K562 (cell line): ENCODE data around the gene ZBTB20. TPM values are rescaled to one million over a fixed set of nuclear protein-coding genes. Genes with fewer than 3 reads are reported as not detected.

ENCODE experiments used
- ATAC-seq: fragments of 200-7000 bp; cut with Tn5 transposase; 3 replicates; pipeline ENCODE4 v1.9.1; 2020; ENCODE audit warnings: moderate library complexity
- BruUV-seq: library from RNA; stranded (reverse); fragments of 400-500 nt; replicated peaks from 2 replicates; lab custom pipeline; 2021; lab: Mats Ljungman, UMichigan
- CTCF ChIA-PET: fragments of 300-600 bp; formaldehyde crosslinking; extraction: SDS; loops from one replicate; lab custom pipeline; 2021; ENCODE audit warnings: low intra/inter-chr PET ratio; lab: Yijun Ruan, JAX
- POLR2A ChIA-PET: fragments of 300-600, 350-650 bp; sonication (Branson Sonifier 250); formaldehyde crosslinking; extraction: SDS; loops from one replicate; lab custom pipeline; 2021; ENCODE audit warnings: antibody characterized with exemption, inconsistent platforms; lab: Yijun Ruan, JAX
- DNase-seq, 4 experiments: peaks; one replicate each; pipeline versions ENCODE4 v3.0.0 to v3.0.0-alpha.2; 2011 to 2018; ENCODE audit warnings: low spot score in 3 of 4, mixed read lengths in 3 of 4; ENCODE audit errors: extremely low read depth in 1 of 4
- FAIRE-seq: peaks from 2 replicates; lab custom pipeline; 2011; peaks lifted over from hg19 to GRCh38; lab: Jason Lieb, UNC
- H2AFZ ChIP-seq: 2 replicates; pipeline ENCODE4 v1.6.0; 2011; ENCODE audit warnings: low read depth, low read length, control low read depth, inconsistent platforms
- H3K27ac ChIP-seq: fragments of 200-600 bp; 3 replicates; pipeline ENCODE4 v1.8.0; 2011; ENCODE audit warnings: low read depth, mild to moderate bottlenecking, control low read depth, inconsistent platforms, low read length, moderate library complexity, mixed read lengths; ENCODE audit errors: extremely low read depth
- H3K27me3 ChIP-seq, 2 experiments: fragments of 300-600 bp in 1 of 2; 2 replicates in 1 of 2; 3 replicates in 1 of 2; pipeline versions ENCODE4 v1.6.0 to v1.8.0; 2011; ENCODE audit warnings: inconsistent platforms in 2 of 2, low read length in 2 of 2, mild to moderate bottlenecking in 1 of 2, mixed read lengths in 1 of 2, moderate library complexity in 1 of 2; ENCODE audit not compliant: control insufficient read depth in 2 of 2, insufficient read depth in 2 of 2
- H3K36me3 ChIP-seq: fragments of 300-600 bp; 3 replicates; pipeline ENCODE4 v1.8.0; 2011; ENCODE audit warnings: mild to moderate bottlenecking, low read length, inconsistent platforms; ENCODE audit not compliant: control insufficient read depth, insufficient read depth
- H3K4me1 ChIP-seq, 2 experiments: fragments of 200-600 bp in 1 of 2; replicated peaks in 1 of 2; 2 replicates in 1 of 2; 3 replicates in 1 of 2; pipeline versions ENCODE4 v1.5.1 to v1.8.0; 2011; ENCODE audit warnings: inconsistent platforms in 2 of 2, low read length in 2 of 2, mild to moderate bottlenecking in 1 of 2, mixed read lengths in 1 of 2, moderate library complexity in 1 of 2; ENCODE audit not compliant: control insufficient read depth in 2 of 2, insufficient read depth in 2 of 2
- H3K4me2 ChIP-seq: 2 replicates; pipeline ENCODE4 v1.6.1; 2011; ENCODE audit warnings: low read length, control low read depth, inconsistent platforms, mixed read lengths; ENCODE audit not compliant: insufficient read depth
- H3K4me3 ChIP-seq: fragments of 200-600 bp; sonication (generic), shearing (Covaris generic); 2 replicates; pipeline ENCODE4 v1.5.1; 2016; ENCODE audit warnings: control low read depth, inconsistent platforms
- H3K79me2 ChIP-seq: fragments of 200-600 bp; 3 replicates; pipeline ENCODE4 v1.8.0; 2011; ENCODE audit warnings: low read length, inconsistent platforms; ENCODE audit not compliant: control insufficient read depth, insufficient read depth
- H3K9ac ChIP-seq, 2 experiments: 2 replicates each; pipeline versions ENCODE4 v1.6.0 to v1.6.1; 2011; ENCODE audit warnings: low read depth in 2 of 2, low read length in 2 of 2, control low read depth in 1 of 2, inconsistent platforms in 1 of 2, mild to moderate bottlenecking in 1 of 2, mixed read lengths in 1 of 2; ENCODE audit not compliant: insufficient read depth in 1 of 2
- H3K9me1 ChIP-seq: one replicate; pipeline ENCODE4 v1.6.0; 2011; ENCODE audit warnings: inconsistent platforms, mild to moderate bottlenecking, low read length, moderate library complexity; ENCODE audit not compliant: control insufficient read depth, insufficient read depth
- H3K9me3 ChIP-seq: replicated peaks from 2 replicates; pipeline ENCODE4 v1.5.1; 2011; ENCODE audit warnings: low read depth, low read length, inconsistent platforms; ENCODE audit not compliant: control insufficient read depth, insufficient read depth
- H4K20me1 ChIP-seq: replicated peaks from 2 replicates; pipeline ENCODE4 v1.6.1; 2011; ENCODE audit warnings: low read length, inconsistent platforms, mixed read lengths; ENCODE audit not compliant: control insufficient read depth, insufficient read depth
- GABPB1 ChIP-seq: sonication (generic); formaldehyde crosslinking; IDR thresholded peaks from 2 replicates; pipeline ENCODE4 v1.8.0; 2022; ENCODE audit warnings: mild to moderate bottlenecking, missing genetic modification reagents
- GATAD2B ChIP-seq: fragments of 450-650 bp; IDR thresholded peaks from 2 replicates; pipeline ENCODE4 v1.6.1; 2017; ENCODE audit warnings: mild to moderate bottlenecking, borderline replicate concordance
- IRF2 ChIP-seq: sonication (generic); formaldehyde crosslinking; IDR thresholded peaks from 2 replicates; pipeline ENCODE4 v1.8.1; 2022; ENCODE audit warnings: mild to moderate bottlenecking, missing genetic modification reagents
- NCOA1 ChIP-seq: fragments of 450-650 bp; IDR thresholded peaks from 2 replicates; pipeline ENCODE4 v1.6.1; 2016; ENCODE audit warnings: low read depth
- NR3C1 ChIP-seq: sonication (generic); formaldehyde crosslinking; IDR thresholded peaks from 2 replicates; pipeline ENCODE4 v1.8.1; 2022; ENCODE audit warnings: missing genetic modification reagents
- SETDB1 ChIP-seq: IDR thresholded peaks from one replicate; pipeline ENCODE4 v1.6.1; 2012; ENCODE audit warnings: low read length, control low read depth, inconsistent platforms
- ZNF146 ChIP-seq: IDR thresholded peaks from one replicate; pipeline ENCODE4 v1.6.1; 2018; ENCODE audit warnings: missing compliant biosample characterization; ENCODE audit not compliant: unreplicated experiment
- ZNF217 ChIP-seq: sonication (generic); formaldehyde crosslinking; IDR thresholded peaks from 2 replicates; pipeline ENCODE4 v1.8.0; 2022; ENCODE audit warnings: mild to moderate bottlenecking, missing genetic modification reagents
- ZNF253 ChIP-seq: fragments of 250-450 bp; sonication (Bioruptor Pico); conservative IDR thresholded peaks from 2 replicates; pipeline ENCODE4 v1.6.1; 2021; ENCODE audit warnings: mild to moderate bottlenecking
- ZNF57 ChIP-seq: fragments of 450-650 bp; formaldehyde crosslinking; IDR thresholded peaks from 2 replicates; pipeline ENCODE4 v1.4.0; 2020; ENCODE audit warnings: mild to moderate bottlenecking, moderate library complexity
- WGBS: fragments of 100-300 bp; shearing (Covaris generic); methylation state at CpG from one replicate; pipeline ENCODE4 v1.1.6; 2016; ENCODE audit warnings: low coverage, mixed read lengths; ENCODE audit not compliant: insufficient coverage; ENCODE audit errors: missing lambda C conversion rate; 5-methylcytosine and 5-hydroxymethylcytosine counted together
- in situ Hi-C: fragments of 300-500 bp; cut with MboI; formaldehyde crosslinking; loops from 4 replicates; pipeline ENCODE4 v1.15.0; 2018; ENCODE audit warnings: inconsistent platforms, mixed read lengths
- intact Hi-C: fragments of 100-400 bp; cut with micrococcal nuclease; formaldehyde crosslinking; loops from 2 replicates; pipeline ENCODE4 v1.14.2; 2022
- polyA plus RNA-seq, 8 experiments: library from polyadenylated mRNA; depleted of rRNA in 4 of 8; stranded (reverse) in 5 of 8; unstranded in 3 of 8; fragments of >200 nt; fragmentation: Nextera tagmentation in 2 of 8; fragmentation: Illumina TruSeq in 1 of 8; extraction: Ambion mirVana in 2 of 8; extraction: Trizol in 1 of 8; gene quantifications; 2 replicates each; pipeline versions ENCODE4 v1.2.1 to v1.2.3, GENCODE V29; 2011 to 2014; ENCODE audit warnings: inconsistent platforms in 1 of 8, missing spikeins in 1 of 8
- total RNA-seq, 7 experiments: library from RNA; depleted of rRNA in 6 of 7; stranded (reverse); fragments of >200 nt in 6 of 7; fragmentation: Illumina TruSeq in 2 of 7; extraction: Trizol in 2 of 7; gene quantifications; 2 replicates each; pipeline versions ENCODE4 v1.2.1 to v1.2.3, GENCODE V29; 2011 to 2021; ENCODE audit warnings: low replicate concordance in 1 of 7
- TF ChIP-seq, protein P1 (sequence below), 3 experiments: fragments of 200-800 bp in 1 of 3; fragments of 250-450 bp in 1 of 3; fragments of 450-650 bp in 1 of 3; sonication (Bioruptor Pico) in 1 of 3; sonication (Bioruptor generic) in 1 of 3; formaldehyde crosslinking in 1 of 3; IDR thresholded peaks; 2 replicates each; pipeline versions ENCODE4 v1.6.1 to v1.8.0; 2016 to 2022; ENCODE audit warnings: mild to moderate bottlenecking in 2 of 3, missing genetic modification characterization in 2 of 3, missing compliant biosample characterization in 1 of 3, moderate library complexity in 1 of 3
- TF ChIP-seq, protein P2 (sequence below): fragments of 450-650 bp; IDR thresholded peaks from 2 replicates; pipeline ENCODE4 v1.6.1; 2017; ENCODE audit warnings: mild to moderate bottlenecking, moderate library complexity
- TF ChIP-seq, protein P3 (sequence below), 2 experiments: fragments of 450-650 bp; conservative IDR thresholded peaks; 2 replicates each; pipeline ENCODE4 v1.6.1; 2017; ENCODE audit warnings: mild to moderate bottlenecking in 2 of 2, moderate library complexity in 2 of 2

Gene ZBTB20
- total and polyA plus RNA-seq, 9 of the 15 experiments (the other 6 are each of a cell fraction or from before 2014, with no cell fraction given) = 0.17 to 1.7 (median 0.45) TPM

DNA sequence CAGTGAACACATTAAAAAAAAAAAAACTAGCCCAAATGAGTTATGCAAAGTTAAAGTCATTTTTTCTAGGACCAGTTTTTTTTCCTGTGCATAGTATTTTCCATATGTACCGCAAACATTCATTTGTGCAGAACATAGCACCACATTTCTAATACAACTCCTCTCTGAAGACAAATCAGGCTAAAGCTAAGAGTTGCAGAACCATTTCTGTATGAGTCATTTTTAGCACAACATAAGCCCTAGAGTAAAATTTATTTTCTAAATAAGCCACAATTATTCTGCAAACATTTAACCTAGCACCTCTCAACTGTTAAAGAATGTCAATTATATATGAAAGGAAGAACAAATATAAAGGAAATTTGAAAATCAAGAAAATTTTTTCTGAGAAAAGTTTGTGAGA, 477.5 kb downstream of the ZBTB20 start:
- TF ChIP-seq ZNF217 (CRISPR knock-in tag) (no peak), NCOA1 (no peak), ZNF253 (no peak), IRF2 (CRISPR knock-in tag) (no peak), GATAD2B (no peak), NR3C1 (no peak), ZNF57 (no peak), SETDB1 (no peak), ZNF146 (CRISPR knock-in tag) (no peak), GABPB1 (CRISPR knock-in tag) (no peak)
- TF ChIP-seq, protein P1, sequence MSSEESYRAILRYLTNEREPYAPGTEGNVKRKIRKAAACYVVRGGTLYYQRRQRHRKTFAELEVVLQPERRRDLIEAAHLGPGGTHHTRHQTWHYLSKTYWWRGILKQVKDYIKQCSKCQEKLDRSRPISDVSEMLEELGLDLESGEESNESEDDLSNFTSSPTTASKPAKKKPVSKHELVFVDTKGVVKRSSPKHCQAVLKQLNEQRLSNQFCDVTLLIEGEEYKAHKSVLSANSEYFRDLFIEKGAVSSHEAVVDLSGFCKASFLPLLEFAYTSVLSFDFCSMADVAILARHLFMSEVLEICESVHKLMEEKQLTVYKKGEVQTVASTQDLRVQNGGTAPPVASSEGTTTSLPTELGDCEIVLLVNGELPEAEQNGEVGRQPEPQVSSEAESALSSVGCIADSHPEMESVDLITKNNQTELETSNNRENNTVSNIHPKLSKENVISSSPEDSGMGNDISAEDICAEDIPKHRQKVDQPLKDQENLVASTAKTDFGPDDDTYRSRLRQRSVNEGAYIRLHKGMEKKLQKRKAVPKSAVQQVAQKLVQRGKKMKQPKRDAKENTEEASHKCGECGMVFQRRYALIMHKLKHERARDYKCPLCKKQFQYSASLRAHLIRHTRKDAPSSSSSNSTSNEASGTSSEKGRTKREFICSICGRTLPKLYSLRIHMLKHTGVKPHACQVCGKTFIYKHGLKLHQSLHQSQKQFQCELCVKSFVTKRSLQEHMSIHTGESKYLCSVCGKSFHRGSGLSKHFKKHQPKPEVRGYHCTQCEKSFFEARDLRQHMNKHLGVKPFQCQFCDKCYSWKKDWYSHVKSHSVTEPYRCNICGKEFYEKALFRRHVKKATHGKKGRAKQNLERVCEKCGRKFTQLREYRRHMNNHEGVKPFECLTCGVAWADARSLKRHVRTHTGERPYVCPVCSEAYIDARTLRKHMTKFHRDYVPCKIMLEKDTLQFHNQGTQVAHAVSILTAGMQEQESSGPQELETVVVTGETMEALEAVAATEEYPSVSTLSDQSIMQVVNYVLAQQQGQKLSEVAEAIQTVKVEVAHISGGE (CRISPR knock-in tag; IDR thresholded peaks at IDR 0.05) = no peak
- TF ChIP-seq, protein P2, sequence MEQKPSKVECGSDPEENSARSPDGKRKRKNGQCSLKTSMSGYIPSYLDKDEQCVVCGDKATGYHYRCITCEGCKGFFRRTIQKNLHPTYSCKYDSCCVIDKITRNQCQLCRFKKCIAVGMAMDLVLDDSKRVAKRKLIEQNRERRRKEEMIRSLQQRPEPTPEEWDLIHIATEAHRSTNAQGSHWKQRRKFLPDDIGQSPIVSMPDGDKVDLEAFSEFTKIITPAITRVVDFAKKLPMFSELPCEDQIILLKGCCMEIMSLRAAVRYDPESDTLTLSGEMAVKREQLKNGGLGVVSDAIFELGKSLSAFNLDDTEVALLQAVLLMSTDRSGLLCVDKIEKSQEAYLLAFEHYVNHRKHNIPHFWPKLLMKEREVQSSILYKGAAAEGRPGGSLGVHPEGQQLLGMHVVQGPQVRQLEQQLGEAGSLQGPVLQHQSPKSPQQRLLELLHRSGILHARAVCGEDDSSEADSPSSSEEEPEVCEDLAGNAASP = no peak
- TF ChIP-seq, protein P3, sequence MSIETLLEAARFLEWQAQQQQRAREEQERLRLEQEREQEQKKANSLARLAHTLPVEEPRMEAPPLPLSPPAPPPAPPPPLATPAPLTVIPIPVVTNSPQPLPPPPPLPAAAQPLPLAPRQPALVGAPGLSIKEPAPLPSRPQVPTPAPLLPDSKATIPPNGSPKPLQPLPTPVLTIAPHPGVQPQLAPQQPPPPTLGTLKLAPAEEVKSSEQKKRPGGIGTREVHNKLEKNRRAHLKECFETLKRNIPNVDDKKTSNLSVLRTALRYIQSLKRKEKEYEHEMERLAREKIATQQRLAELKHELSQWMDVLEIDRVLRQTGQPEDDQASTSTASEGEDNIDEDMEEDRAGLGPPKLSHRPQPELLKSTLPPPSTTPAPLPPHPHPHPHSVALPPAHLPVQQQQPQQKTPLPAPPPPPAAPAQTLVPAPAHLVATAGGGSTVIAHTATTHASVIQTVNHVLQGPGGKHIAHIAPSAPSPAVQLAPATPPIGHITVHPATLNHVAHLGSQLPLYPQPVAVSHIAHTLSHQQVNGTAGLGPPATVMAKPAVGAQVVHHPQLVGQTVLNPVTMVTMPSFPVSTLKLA (conservative IDR thresholded peaks at IDR 0.05) = no peak
- H2AFZ ChIP-seq = no peak overlapping the region

More for the DNA sequence above, 477.5 kb downstream of the ZBTB20 start:
- Histone ChIP-seq H3K4me3 (no peak overlapping the region), H3K4me2 (no peak overlapping the region), H3K4me1 (no peaks in the 10 kb centered on the region), H3K9ac (no peak overlapping the region), H4K20me1 (no peaks in the 10 kb centered on the region), H3K79me2 (no peaks in the 10 kb centered on the region), H3K9me3 (no peaks in the 10 kb centered on the region), H3K27me3 (no peaks in the 10 kb centered on the region), H3K36me3 (no peaks in the 10 kb centered on the region), H3K9me1 (no peaks in the 10 kb centered on the region), H3K27ac (no peak overlapping the region)
- CTCF ChIA-PET = no interaction called here
- WGBS = 0% methylated on average over 1 of the region's 1 CpG
- FAIRE-seq = no peak
- no peak for ATAC-seq
- POLR2A ChIA-PET = no interaction called here
- no peak for DNase-seq
- in situ Hi-C loops = no loop called here
- intact Hi-C loops = no loop called here
- no TSS peak for BruUV-seq
